SU-DHL-6 (cell line): ENCODE data around the gene MYBBP1A.

ENCODE experiments used
- H2AFZ ChIP-seq: fragments of 200-600 bp; sonication (generic); 2 replicates; pipeline ENCODE4 v1.6.1; 2014; ENCODE audit warnings: low read depth, mild to moderate bottlenecking, moderate library complexity, mixed read lengths, antibody characterized with exemption, low read length; ENCODE audit not compliant: severe bottlenecking
- H3F3A ChIP-seq: fragments of 200-600 bp; shearing (Covaris generic); 2 replicates; pipeline ENCODE4 v1.6.0; 2016; ENCODE audit warnings: antibody characterized with exemption, mild to moderate bottlenecking; ENCODE audit not compliant: insufficient read depth
- H3K27ac ChIP-seq: fragments of 200-600 bp; sonication (generic); 2 replicates; pipeline ENCODE4 v1.5.1; 2016; ENCODE audit warnings: low read depth, mild to moderate bottlenecking, low read length, moderate library complexity, mixed read lengths
- H3K27me3 ChIP-seq: fragments of 200-600 bp; sonication (generic), shearing (Covaris generic); 2 replicates; pipeline ENCODE4 v1.6.0; 2014; ENCODE audit warnings: mild to moderate bottlenecking, low read length
- H3K36me3 ChIP-seq: fragments of 200-600 bp; sonication (generic); 2 replicates; pipeline ENCODE4 v1.6.1; 2014; ENCODE audit warnings: mild to moderate bottlenecking, low read length, mixed read lengths
- H3K4me2 ChIP-seq: fragments of 300-600, 200-600 bp; shearing (Covaris generic), sonication (generic); 2 replicates; pipeline ENCODE4 v1.6.0; 2014; ENCODE audit warnings: low read length, low read depth, mild to moderate bottlenecking; ENCODE audit not compliant: poor library complexity, severe bottlenecking
- H3K4me3 ChIP-seq: fragments of 200-600 bp; sonication (generic); 2 replicates; pipeline ENCODE4 v1.5.1; 2014; ENCODE audit warnings: antibody characterized with exemption, low read length, mild to moderate bottlenecking, mixed read lengths; ENCODE audit not compliant: insufficient read depth, poor library complexity, severe bottlenecking
- H3K79me2 ChIP-seq: fragments of 200-600 bp; sonication (generic); 2 replicates; pipeline ENCODE4 v1.6.1; 2014; ENCODE audit warnings: mild to moderate bottlenecking, low read length, moderate library complexity; ENCODE audit not compliant: insufficient read depth
- H3K9ac ChIP-seq: fragments of 200-600 bp; sonication (generic); 2 replicates; pipeline ENCODE4 v1.7.0; 2014; ENCODE audit warnings: mild to moderate bottlenecking, low read length
- H3K9me2 ChIP-seq: fragments of 200-600 bp; sonication (generic); replicated peaks from 2 replicates; pipeline ENCODE4 v1.6.1; 2014; ENCODE audit warnings: low read length; ENCODE audit not compliant: insufficient read depth
- H3K9me3 ChIP-seq: fragments of 200-600 bp; sonication (generic); 2 replicates; pipeline ENCODE4 v1.6.1; 2014; ENCODE audit warnings: low read length, mixed read lengths; ENCODE audit not compliant: insufficient read depth
- H4K20me1 ChIP-seq: fragments of 200-600 bp; sonication (generic); 2 replicates; pipeline ENCODE4 v1.6.1; 2014; ENCODE audit warnings: low read depth, mild to moderate bottlenecking, antibody characterized with exemption, low read length, moderate library complexity, mixed read lengths
- CTCF ChIP-seq: fragments of 200-600 bp; sonication (generic); IDR thresholded peaks from one replicate; pipeline ENCODE4 v1.5.1; 2017; ENCODE audit warnings: antibody characterized with exemption, mild to moderate bottlenecking, low read length, moderate library complexity; ENCODE audit not compliant: insufficient read depth, poor library complexity, severe bottlenecking
- EZH2phosphoT487 ChIP-seq: fragments of 200-600 bp; sonication (generic), shearing (Covaris generic); conservative IDR thresholded peaks from 2 replicates; pipeline ENCODE4 v1.6.1; 2018; ENCODE audit warnings: mild to moderate bottlenecking, antibody characterized with exemption, low read length, moderate library complexity, mixed read lengths

Gene MYBBP1A

GRCh38 chr17:4583206-4583605 is 28.0 kb upstream of the MYBBP1A start:
- Histone ChIP-seq H3K27ac (no peak overlapping the region), H3K4me2 (no peak overlapping the region), H3K4me3 (no peak overlapping the region), H3K9me3 (no peaks in the 10 kb centered on the region), H3K36me3 (no peaks in the 10 kb centered on the region), H3K79me2 (no peaks in the 10 kb centered on the region), H3F3A (no peaks in the 10 kb centered on the region), H3K9ac (no peak overlapping the region), H3K27me3 (no peaks in the 10 kb centered on the region), H2AFZ (no peak overlapping the region), H3K9me2 (no peaks in the 10 kb centered on the region), H4K20me1 (no peaks in the 10 kb centered on the region)
- TF ChIP-seq EZH2phosphoT487 (no peak), CTCF (no peak)

- H3K9me3 ChIP-seq: no peaks in the 10 kb centered on the region
- no peaks in the 10 kb centered on the region for H3K79me2 ChIP-seq
- H3K4me3 ChIP-seq: no peak overlapping the region
- no peaks in the 10 kb centered on the region for H3K9me2 ChIP-seq
- no peak overlapping the region for H2AFZ ChIP-seq
- H3K4me2 ChIP-seq: no peak overlapping the region
- no peaks in the 10 kb centered on the region for H4K20me1 ChIP-seq
- TF ChIP-seq EZH2phosphoT487 (no peak), CTCF (no peak)
- H3K36me3 ChIP-seq: no peaks in the 10 kb centered on the region
- H3K27me3 ChIP-seq: no peaks in the 10 kb centered on the region
- no peak overlapping the region for H3K9ac ChIP-seq
- no peak overlapping the region for H3K27ac ChIP-seq
- H3F3A ChIP-seq: no peaks in the 10 kb centered on the region
Observed at GRCh38 chr17:4582691-4583090, 27.5 kb upstream of the MYBBP1A start.

- no peaks in the 10 kb centered on the region for H3K9me2 ChIP-seq
- H3K4me2 ChIP-seq: no peak overlapping the region
- H3K27me3 ChIP-seq: no peaks in the 10 kb centered on the region
- H3K27ac ChIP-seq: no peak overlapping the region
- H3K79me2 ChIP-seq: no peaks in the 10 kb centered on the region
- no peak overlapping the region for H3K9ac ChIP-seq
- H3K4me3 ChIP-seq: no peak overlapping the region
- H2AFZ ChIP-seq: no peak overlapping the region
- H3K9me3 ChIP-seq: no peaks in the 10 kb centered on the region
- H3F3A ChIP-seq: no peaks in the 10 kb centered on the region
- no peak for TF ChIP-seq EZH2phosphoT487
- no peak for TF ChIP-seq CTCF
- no peaks in the 10 kb centered on the region for H3K36me3 ChIP-seq
- no peaks in the 10 kb centered on the region for H4K20me1 ChIP-seq
Observed at GRCh38 chr17:4582101-4582501, 26.9 kb upstream of the MYBBP1A start.
